GM19455 (cell line): ENCODE results near the gene NDEL1.

Experiments used
- ATAC-seq: cut with Tn5 transposase; IDR thresholded peaks from one replicate; pipeline ENCODE4 v1.9.1; 2021; ENCODE audit not compliant: unreplicated experiment

Gene NDEL1

DNA sequence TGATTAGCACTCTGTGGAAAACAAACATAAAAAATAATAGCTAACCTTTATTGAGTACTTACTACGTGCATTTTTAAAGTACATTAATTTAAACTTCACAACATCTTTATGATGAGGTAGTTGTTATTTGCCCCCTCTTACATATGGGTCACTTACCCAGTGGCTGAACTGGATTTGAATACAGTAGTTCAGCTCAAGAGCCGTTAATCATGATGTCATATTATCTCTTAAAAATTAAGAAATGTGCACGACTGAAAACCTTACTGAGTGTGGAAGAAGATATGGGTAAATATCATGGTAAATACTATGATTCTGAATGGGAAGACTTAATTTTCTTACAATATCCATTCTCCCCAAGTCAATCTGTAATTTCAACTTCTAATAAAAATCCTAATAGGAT lies 17.6 kb downstream of the NDEL1 start:
- no peak for ATAC-seq

DNA sequence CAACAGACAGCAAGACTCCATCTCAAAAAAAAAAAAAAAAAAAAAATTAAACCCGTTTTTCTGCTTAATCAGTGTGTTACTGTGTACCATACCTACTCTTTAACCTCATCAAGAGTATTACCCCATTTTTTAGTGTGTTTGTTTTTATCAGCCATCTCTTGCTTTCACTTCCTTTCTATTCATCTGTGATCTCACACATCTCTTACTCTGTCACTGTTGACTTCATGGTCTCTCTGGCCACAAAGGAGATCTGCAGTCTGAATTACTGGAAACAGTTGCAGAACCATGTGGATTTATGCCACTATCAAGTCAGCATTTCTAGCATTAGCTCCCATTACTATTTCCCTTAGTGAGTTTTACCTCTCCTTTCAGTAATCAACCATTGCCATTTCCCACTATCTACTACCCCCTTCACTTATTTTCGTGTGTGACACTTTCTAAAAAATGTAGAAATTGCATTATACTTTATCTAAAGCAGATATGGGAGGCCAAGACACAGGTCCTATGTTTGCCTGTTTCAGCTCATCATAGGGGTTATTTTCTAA lies 20.1 kb downstream of the NDEL1 start:
- no peak for ATAC-seq

DNA sequence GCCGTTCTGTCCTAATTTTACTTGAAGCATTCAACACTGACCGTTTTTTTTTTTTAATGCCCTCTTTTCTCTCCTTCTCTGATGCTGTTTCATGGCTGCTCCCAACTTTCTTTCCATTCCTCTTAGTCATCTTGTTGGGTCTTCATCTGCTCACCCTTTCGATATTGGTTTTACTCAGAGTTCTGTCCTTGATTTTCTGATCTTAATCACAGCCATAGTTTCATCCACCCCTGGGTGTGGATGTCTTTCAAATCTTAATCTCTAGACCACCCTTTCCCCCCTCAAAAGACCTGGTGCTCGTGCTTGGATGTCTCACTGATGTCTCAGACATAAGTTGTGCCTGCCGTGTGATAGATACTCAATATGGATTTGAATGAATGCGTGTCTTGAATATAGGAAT lies 22.4 kb downstream of the NDEL1 start:
- ATAC-seq: no peak

DNA sequence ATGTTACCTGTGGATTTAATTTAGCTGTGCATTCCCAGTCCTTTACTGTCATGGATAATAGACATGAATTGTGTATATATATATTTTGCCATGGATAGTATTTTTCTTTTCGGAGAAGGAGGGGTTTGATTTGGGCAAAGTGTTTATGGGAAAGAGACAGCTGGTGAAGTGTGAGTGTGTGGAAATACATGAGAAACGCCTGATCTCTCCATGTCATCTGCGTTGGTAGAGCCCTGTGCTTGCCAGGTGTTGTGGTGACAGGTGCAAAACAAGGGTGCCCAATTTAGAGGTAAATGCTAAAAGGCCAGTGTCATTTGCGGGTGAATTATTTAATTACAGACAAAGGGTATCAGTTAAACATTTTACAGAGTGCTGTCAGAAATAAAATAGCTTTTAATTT lies 23.4 kb downstream of the NDEL1 start:
- no peak for ATAC-seq

DNA sequence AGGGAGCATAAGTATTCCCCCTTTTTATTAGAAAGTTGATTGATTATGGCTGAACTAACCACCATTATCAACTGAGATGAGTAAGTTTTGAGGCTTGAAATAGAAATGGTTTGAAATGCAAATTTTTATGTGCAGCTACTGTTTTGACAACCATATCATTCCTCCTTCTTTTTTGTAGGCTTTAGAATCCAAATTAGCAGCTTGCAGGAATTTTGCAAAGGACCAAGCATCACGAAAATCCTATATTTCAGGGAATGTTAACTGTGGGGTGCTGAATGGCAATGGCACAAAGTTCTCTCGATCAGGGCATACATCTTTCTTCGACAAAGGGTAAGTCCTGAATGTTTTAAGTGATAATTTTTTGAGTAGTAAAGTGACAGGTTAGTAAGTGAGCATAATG lies 24.1 kb downstream of the NDEL1 start:
- ATAC-seq: no peak

DNA sequence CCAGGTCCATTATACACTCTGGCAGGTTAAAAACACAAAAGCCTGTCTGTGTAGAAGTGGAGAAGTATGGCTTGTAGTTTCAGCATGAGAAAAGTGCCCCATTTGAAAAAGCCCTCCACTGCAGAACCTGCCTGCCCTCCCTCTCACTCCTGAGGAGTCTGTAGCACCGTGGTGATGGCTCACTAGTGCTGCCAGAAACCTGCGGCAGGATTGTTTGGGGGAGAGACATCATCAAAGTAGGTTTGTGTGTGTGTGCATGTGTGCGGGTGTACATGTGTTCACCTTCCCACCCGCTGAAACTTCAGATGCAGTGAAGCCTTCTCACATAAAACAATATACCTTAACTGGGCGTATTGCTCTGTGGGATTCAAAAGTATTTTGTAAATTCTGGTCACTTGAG lies 26.9 kb downstream of the NDEL1 start:
- ATAC-seq: no peak

DNA sequence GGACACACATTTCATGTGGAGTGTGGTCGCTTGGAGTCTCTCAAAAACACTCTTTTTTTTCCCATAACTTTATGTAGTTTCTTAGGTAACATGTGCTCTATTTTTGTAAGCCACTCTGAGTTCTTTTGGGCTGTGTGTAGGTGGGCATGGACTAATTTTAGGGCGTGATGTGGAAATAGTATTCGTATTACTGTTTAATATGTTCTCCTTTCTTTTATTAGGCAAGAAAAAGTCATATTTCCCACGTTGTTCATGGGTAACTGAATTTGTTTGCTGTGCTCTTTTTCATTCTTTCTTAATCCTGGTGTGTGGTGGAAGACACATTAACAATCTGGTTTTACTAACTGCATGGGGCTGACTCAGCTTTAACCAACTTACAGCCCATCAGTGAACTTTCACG lies 27.4 kb downstream of the NDEL1 start:
- ATAC-seq: no peak

DNA sequence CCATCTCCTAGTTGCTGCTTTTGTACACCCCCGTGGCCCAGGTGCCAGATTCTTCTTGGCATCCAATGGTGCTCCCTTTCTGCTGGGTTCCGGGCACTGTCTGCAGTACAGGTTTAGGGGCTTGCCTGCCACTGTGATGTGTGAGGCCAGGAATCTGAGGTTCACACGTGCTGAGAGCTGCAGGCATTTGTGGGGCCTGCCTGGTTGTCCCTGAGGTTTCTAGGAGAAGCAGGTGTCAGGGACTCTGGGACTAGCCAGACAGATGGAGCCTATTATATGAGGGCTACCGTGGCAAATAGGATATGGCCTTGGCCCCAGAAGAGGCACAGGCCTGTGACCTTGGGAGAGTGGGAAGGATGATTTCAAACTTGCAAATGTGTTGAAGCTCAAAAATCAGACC lies 29.3 kb downstream of the NDEL1 start:
- ATAC-seq: no peak

DNA sequence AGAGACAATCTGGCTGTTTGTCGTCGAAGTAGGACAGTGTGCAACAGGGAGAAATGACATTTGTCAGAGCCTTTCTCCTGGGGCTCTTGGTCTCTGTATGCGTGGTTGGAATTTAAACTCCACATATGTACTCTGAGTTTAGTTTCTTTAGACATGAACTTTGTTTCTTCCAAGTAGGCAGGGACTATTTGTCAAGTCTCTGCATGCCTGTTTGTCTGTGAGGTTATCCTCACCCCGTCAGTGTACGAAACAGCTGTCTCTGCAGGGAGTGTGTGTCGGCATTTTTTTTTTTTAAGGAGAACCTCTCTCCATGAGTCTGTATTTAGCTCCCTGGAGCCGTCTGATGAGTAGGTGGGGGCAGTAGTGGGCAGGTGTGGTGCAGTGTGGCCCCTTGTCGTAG lies 29.7 kb downstream of the NDEL1 start:
- no peak for ATAC-seq

DNA sequence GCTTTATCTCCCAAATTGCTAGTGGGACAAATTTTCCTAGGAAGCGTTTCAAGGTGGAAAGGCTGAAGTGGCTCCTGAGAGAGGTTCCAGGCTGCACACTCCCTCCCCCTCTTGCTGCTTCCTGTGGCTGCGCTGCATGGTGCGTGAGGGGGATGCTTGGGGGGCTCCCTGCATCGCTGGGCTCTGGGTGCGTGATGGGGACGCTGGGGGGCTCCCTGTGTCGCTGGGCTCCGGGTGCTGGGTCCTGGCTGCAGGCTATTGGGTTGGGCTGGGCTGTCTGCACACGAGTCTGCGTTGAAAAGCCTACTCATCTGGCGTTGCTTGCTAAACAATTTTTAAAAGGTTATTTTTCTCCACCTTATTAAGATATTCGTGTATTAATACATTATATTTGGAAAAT lies 30.1 kb downstream of the NDEL1 start:
- no peak for ATAC-seq

DNA sequence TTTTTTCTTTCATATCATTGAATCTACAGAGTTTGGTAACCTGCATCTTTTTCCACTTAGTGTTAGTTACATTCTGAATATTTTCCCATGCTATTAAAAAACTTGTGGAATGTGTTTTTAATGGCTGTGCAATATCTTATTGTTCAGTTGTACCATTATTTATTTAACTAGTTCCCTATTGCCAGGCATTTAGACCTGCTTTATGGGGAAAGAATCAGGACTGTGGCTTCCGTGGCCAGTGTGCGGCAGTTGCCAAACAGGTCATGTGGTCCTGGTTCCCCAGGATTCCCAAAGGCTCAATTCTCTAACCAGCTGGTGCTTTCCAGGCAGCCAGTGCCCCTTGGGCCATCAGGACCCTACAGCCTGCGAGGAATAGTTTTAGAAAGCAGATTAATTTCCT lies 30.8 kb downstream of the NDEL1 start:
- ATAC-seq: no peak

DNA sequence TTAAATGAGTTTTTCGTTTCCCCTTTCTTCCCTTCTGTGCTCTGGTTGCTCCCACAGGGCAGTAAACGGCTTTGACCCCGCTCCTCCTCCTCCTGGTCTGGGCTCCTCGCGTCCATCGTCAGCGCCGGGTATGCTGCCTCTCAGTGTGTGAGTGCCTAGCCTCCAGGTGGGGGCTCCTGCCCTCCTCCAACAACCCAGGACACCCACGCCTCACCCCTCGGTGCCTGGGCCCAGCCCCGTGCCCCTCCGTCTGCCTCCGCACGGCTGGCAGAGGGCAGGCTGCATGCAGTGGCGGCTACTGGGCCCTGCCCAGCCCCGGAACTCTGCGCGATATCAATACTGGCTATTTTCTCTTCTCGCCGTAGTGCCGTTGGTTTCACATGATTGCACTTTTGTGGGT lies 31.2 kb downstream of the NDEL1 start:
- ATAC-seq: no peak

DNA sequence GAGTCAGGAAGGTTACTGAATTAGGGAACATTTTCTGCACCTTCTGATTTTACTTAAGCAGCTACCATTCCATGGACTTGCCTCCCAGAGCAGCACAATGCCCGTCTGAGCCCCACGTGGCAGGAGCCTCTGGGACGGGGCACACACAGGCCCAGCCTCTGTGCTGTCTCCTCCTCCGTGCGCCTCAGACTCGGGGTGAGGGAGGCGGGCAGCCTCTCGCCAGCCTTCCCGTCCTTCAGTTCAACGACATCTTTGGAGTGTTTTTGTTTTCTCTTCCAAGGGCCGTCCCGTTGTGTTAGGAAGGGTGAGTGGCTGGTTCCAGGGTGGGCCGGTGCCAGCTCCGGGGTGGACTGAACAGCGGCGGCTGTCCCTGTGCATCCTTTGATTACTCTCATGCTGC lies 31.8 kb downstream of the NDEL1 start:
- no peak for ATAC-seq

DNA sequence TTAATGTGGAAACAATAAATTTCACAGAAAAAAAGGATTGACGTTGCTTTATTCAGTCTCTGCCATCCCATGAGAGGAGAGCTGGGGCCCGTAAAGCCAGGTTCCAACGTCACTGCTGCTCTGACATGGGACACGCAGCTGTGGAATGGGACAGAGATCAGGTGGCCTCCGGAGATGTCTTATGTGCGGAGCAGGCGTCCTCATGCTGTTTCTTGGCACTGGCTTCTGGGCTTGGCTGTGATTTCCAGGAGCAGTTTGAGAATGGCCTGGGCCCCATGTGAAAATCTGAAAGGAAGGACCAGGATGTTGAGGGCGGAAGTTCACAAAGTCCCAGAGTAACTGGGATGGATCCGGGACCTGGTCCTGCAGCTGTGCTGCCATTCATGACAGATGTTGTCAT lies 32.4 kb downstream of the NDEL1 start:
- no peak for ATAC-seq

DNA sequence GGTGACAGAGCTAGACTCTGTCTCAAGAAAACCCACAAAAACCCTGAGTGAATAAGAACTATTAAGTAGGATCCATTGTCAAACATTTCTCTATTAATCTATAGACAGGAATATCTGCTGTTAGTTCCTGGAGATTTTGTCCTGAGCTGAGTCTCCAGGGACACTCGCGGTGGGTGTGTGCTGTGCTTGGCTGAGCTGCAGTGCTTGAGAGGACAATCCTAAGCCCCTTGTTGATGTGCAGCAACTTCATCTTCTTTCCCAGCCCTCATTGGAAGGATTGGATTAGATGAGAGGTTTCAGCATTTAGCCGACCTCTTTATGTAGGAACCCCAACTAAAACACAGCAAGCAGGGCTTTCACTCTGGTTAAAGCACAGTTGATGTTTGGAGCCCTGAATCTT lies 33.3 kb downstream of the NDEL1 start:
- no peak for ATAC-seq

DNA sequence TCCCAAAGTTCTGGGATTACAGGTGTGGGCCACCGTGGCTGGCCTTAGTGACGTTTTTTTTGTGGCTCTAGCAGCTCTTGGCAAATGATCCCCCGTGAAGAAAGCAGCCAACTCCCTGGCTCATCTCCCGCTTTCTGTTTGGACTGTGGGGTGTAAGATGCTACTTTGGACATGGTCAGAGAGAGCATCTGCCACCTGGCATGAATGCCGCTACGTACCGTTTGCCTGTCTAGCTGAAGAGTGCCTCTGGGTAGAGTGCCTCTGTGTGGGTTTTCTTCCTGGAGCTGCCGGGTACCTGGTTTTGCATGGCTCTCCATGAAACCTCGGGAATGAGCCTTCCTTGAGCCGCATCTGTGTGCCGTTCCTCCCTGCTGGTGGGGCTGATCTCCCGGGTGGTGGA lies 34.3 kb downstream of the NDEL1 start:
- no peak for ATAC-seq

DNA sequence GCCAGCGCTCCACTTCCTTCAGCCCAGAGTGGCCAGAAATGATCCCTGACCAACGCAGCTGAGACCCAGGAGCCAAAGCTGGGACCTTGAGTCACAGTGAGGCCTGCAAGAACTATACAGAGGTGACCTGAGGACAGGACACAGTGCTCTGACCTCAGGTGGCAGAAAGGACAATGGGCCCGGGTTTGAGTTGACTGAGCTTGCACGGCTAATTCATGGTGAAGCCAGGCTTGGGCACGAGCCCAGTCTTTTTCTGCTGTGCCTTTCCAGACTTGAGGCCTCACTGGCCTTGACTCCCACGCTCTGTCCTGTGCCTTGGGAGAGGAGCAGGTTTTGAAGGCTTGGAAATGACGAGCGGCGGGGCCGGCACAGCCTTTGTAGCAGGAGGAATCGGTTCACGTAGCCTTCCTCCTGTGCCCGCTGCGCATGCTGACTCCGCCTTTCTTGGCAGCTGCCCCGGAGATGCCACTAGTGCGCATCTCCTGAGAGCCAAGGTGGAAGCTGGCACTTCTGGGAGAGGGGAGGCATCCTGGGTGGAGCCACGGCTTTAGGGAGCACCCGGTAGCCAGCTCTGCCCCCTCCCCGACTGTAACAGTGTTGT lies 34.9 kb downstream of the NDEL1 start:
- no peak for ATAC-seq

DNA sequence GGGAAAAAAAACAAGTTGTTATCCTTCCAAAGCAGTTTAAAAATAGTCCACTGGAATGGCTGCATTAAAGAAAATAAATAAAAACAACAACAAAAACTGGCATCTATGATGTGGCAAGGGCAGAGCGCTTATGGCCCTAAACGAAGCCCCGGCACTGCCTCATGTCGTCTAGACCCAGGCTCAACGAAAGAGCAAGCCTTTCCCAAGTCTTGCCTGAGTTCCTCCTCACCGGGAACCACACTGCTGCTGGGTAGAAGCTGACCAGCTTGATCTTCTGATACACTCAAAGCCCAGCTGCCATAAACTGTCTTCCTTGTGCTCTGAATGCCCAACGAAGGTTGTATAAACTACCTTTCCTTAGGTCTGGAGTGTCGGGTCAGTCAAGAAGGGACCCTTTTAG lies 37.0 kb downstream of the NDEL1 start:
- ATAC-seq: no peak

DNA sequence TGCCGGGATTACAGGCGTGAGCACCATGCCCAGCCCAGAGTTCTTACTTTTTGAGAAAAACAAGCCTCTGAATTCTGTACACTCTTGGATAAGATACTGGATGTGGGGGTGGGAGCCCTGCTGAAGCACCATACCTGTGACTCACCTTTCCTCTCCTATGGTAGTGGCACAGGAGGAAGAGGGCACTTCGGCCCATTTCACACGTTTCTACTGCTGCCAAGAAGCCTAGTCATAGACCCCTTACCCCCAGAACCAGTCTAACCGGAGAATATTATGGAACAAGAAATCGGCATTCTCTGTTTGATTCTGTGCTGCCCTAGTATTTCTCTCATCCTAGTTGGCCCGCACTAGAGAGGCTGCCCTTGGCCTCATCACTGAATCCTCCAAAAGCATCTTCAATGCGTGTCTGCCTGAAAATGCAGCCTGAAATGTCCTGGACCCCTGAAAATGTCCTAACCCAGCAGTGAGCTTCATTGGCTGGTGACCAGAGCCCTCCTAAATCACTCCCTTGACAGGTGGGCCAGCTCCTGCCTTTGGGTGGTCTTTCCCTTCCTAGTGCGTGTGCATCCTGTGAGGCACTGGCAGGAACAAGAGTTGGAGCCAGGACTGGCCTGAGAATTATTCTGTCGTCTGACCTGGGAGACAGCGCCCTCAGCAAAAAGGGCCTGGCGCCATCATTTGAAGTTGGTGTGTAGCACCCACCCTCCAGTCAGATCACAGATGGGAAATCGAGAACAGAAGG lies 37.9 kb downstream of the NDEL1 start:
- no peak for ATAC-seq

DNA sequence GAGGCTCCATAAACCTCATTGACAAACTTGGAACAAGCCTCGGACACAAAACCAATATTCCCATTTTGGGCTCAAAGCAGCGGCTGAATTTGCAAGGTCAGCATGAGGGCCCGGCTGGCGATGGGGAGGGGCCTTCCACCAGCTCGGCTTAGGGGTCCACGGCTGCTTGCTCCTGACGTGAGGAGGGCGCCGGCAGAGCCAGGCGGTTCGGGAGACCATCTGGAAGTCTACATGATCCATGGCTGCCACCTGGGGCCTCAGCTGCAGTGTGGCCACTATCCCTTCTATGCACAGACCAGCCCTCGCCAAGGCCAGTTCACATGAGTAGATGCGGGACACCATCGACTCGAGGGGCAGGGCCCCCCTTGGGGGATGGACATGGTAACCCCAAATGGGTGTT lies 39.1 kb downstream of the NDEL1 start:
- ATAC-seq: no peak

DNA sequence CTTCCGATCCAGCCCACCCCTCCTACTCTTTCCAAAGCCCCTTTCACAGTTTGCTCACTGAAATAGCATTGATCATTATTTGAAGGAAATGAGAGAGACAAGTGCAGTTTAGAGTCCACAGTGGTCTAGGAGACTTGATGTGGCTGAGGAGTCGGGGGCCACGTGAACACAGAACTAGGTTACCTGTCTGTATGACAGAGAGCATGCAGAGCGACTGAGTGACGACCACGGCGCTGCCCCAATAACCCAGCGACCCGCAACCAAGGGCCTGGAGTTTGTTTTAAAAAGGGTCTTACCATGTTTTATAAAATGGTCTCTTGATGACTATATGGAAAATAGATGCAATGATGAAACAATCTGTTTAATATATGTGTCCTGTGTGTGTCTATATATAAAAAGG lies 39.5 kb downstream of the NDEL1 start:
- no peak for ATAC-seq

DNA sequence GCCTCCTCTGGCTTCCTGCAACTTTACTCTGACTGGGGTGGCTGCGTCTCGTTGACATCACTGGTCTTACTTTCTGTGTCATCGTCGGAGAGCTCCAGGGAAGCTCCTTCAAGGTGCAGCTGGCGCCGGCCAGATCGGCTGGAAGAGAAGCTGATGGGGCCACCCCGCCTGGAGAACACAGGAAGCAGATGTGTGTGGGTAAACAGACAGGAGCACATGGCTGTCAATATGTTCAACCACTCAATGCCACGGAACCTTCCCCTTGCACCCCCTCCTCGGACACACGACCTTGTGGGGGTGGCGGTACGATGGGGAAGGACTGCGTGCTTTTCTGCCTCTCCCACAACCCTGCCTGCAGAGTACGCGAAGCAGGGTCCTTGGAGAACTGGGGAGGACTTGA lies 40.1 kb downstream of the NDEL1 start:
- no peak for ATAC-seq

DNA sequence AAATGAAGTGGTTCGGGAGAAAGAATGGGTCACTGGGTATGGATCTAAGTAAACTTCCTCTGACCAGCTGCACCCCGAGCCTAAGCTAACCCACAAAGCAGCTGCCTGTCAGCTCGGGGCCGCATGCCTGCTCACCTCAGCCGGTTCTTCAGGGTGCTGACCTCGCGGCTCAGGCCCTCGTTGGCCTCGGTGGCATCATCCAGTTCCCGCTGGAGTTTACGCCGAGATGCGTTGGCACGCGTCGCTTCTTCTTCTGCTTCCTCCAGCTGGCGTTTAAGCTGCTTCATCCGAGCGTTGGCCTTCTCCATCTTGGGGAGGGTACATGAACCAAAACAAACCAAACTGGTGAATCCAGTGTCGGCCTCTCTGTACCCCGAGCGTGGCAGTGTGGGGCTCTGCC lies 41.1 kb downstream of the NDEL1 start:
- no peak for ATAC-seq
